Vagina (tissue), 2 donors: ENCODE measurements around the gene ADARB2. TPM values are rescaled to one million over a fixed set of nuclear protein-coding genes. Genes with fewer than 3 reads are reported as not detected.

Experiments
- DNase-seq, 2 donors: peaks; one replicate each; pipeline ENCODE4 v3.0.0-alpha.2; 2017; ENCODE audit errors: extremely low spot score in 2 of 2
- H3K27ac ChIP-seq: fragments of 200-600 bp; sonication (generic); one replicate; pipeline ENCODE4 v1.5.1; 2019
- H3K27me3 ChIP-seq: fragments of 200-600 bp; sonication (generic); one replicate; pipeline ENCODE4 v1.5.1; 2019
- H3K36me3 ChIP-seq, 2 donors: fragments of 200-600 bp; sonication (generic); one replicate each; pipeline ENCODE4 v1.5.1; 2017 to 2019
- H3K4me1 ChIP-seq: fragments of 200-600 bp; sonication (generic); one replicate; pipeline ENCODE4 v1.5.1; 2019
- H3K4me3 ChIP-seq, 2 donors: fragments of 200-600 bp; sonication (generic); 1 replicate in 1 of 2; 2 replicates in 1 of 2; pipeline ENCODE4 v1.5.1; 2016 to 2019
- H3K9me3 ChIP-seq: fragments of 200-600 bp; sonication (generic); one replicate; pipeline ENCODE4 v1.5.1; 2019
- POLR2A ChIP-seq, 2 donors: fragments of 450-650 bp; IDR thresholded peaks; one replicate each; pipeline ENCODE4 v1.6.1; 2017; ENCODE audit warnings: antibody characterized with exemption in 2 of 2, mild to moderate bottlenecking in 2 of 2, moderate library complexity in 2 of 2
- POLR2AphosphoS5 ChIP-seq, 2 donors: sonication (generic); formaldehyde crosslinking; IDR thresholded peaks; one replicate each; pipeline ENCODE4 v1.9.0; 2017; ENCODE audit warnings: antibody characterized with exemption in 2 of 2, mild to moderate bottlenecking in 2 of 2, low read depth in 1 of 2; ENCODE audit not compliant: insufficient read depth in 1 of 2
- intact Hi-C: fragments of 100-400 bp; cut with DNase I; formaldehyde crosslinking; loops from one replicate; pipeline ENCODE4 v1.15.1; 2023
- total RNA-seq: library from RNA; depleted of rRNA; stranded (reverse); fragments of >200 nt; gene quantifications from one replicate; pipeline ENCODE4 v1.2.3, GENCODE V29; 2016
- TF ChIP-seq, protein P1 (sequence below), 3 experiments: fragments of 450-650 bp in 2 of 3; fragments of 200-600 bp in 1 of 3; sonication (generic) in 1 of 3; IDR thresholded peaks; one replicate each; pipeline ENCODE4 v1.5.1; 2017 to 2019; ENCODE audit warnings: antibody characterized with exemption in 3 of 3, mild to moderate bottlenecking in 2 of 3, moderate library complexity in 2 of 3

The ADARB2 gene
- total RNA-seq, 1 donor from 2014 or later: 3.4 TPM

DNA sequence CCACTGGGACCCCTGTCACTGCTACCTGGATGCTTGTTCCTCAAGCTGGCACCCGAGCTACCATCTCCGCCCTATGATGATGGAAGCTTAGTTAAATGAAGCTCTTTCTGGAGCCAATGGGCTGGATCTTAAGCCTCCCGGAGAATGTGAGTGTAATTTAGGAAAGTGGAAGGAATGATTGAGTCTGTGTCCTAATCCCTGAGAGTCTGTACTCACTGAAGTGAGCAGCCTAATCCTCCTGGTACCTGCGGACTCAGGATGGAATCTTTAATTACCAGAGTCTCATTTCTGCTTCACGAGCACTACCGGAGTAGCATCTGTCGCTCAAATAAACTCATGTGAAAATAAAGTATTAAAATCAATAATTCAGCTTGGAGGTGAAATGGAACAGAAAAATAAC lies 425.6 kb downstream of the ADARB2 start:
- no peaks in the 10 kb centered on the region for H3K36me3 ChIP-seq
- no peaks in the 10 kb centered on the region for H3K4me1 ChIP-seq
- no peaks in the 10 kb centered on the region for H3K27me3 ChIP-seq
- intact Hi-C loops: loop anchor here (10.0 kb wide), 1 partner anchor 1483 kb away; no protein-coding TSS in a partner anchor
- no peaks in the 10 kb centered on the region for H3K9me3 ChIP-seq
- TF ChIP-seq POLR2A (IDR thresholded peaks at IDR 0.05) (no peak), POLR2AphosphoS5 (IDR thresholded peaks at IDR 0.05; ENCODE audit: insufficient read depth in 1 of 2, low read depth in 1 of 2) (no peak)
- TF ChIP-seq, protein P1, sequence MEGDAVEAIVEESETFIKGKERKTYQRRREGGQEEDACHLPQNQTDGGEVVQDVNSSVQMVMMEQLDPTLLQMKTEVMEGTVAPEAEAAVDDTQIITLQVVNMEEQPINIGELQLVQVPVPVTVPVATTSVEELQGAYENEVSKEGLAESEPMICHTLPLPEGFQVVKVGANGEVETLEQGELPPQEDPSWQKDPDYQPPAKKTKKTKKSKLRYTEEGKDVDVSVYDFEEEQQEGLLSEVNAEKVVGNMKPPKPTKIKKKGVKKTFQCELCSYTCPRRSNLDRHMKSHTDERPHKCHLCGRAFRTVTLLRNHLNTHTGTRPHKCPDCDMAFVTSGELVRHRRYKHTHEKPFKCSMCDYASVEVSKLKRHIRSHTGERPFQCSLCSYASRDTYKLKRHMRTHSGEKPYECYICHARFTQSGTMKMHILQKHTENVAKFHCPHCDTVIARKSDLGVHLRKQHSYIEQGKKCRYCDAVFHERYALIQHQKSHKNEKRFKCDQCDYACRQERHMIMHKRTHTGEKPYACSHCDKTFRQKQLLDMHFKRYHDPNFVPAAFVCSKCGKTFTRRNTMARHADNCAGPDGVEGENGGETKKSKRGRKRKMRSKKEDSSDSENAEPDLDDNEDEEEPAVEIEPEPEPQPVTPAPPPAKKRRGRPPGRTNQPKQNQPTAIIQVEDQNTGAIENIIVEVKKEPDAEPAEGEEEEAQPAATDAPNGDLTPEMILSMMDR (IDR thresholded peaks at IDR 0.05): no peak
- no peak overlapping the region for H3K27ac ChIP-seq
- H3K4me3 ChIP-seq: no peak overlapping the region
- DNase-seq: no peak

DNA sequence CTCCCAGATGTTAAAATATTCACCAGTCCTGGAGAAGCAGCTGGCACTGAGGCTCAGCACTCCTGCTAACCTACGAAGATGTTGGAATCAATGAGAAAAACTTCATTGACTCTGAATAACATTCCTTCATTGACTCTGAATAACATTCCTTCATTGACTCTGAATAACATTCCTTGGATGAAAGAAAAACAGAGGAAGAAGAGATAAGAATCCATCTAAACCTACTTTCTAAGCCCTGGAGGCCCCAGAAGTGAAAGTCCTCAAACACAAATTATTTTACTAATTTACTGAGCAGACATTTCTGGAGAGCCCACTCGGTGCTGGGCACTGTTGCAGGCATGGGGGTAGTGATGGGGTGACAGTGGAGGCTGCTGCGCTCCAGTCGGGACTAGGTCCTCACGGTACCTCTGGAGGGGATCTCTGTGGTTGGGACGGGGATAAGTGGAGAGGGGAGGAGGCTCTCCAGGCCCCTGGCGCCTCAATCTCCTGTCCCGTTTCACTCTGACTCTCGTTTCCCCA lies 427.0 kb downstream of the ADARB2 start:
- H3K27ac ChIP-seq: no peak overlapping the region
- TF ChIP-seq POLR2A (IDR thresholded peaks at IDR 0.05) (no peak), POLR2AphosphoS5 (IDR thresholded peaks at IDR 0.05; ENCODE audit: insufficient read depth in 1 of 2, low read depth in 1 of 2) (no peak)
- TF ChIP-seq, protein P1 (IDR thresholded peaks at IDR 0.05): no peak
- H3K4me1 ChIP-seq: no peaks in the 10 kb centered on the region
- intact Hi-C loops: loop anchor here (10.0 kb wide), 1 partner anchor 1484 kb away; no protein-coding TSS in a partner anchor
- H3K4me3 ChIP-seq: no peak overlapping the region
- no peaks in the 10 kb centered on the region for H3K9me3 ChIP-seq
- no peak for DNase-seq
- H3K27me3 ChIP-seq: no peaks in the 10 kb centered on the region
- H3K36me3 ChIP-seq: no peaks in the 10 kb centered on the region

DNA sequence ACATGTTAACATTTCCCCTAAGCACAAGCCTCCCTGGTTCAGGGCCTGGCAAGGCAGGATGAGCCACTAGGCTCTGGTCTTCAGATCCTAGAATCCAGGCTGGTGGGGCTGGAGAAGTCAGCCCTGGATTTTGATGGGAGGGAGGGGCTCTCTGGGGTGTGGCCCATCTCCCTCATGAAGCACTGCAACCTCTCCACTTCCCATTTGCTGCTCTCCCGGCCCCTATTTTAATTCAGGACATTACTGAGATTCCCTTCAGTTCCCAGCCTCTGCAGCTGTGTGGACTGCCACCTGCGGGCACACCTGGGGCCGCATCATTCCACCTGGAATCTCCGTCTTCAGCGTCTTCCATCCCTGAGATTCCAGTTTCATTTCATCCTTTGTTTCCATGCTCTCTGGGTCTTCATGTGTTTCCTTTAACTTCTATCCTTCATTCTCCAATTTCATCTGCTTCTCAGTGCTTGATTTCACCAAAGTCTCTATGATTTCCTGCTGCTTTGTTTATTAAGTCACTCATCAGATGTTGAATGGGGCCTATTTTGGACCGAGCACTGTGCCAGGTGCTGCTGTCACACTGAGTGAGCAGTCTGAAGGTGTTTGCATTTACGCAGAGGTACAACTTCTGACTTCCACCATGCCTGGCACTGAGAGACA lies 427.6 kb downstream of the ADARB2 start:
- intact Hi-C loops: loop anchor here (10.0 kb wide), 1 partner anchor 1485 kb away; no protein-coding TSS in a partner anchor
- Histone ChIP-seq H3K9me3 (no peaks in the 10 kb centered on the region), H3K27me3 (no peaks in the 10 kb centered on the region), H3K4me3 (no peak overlapping the region), H3K27ac (no peak overlapping the region), H3K4me1 (no peaks in the 10 kb centered on the region), H3K36me3 (no peaks in the 10 kb centered on the region)
- DNase-seq: no peak
- TF ChIP-seq, protein P1 (IDR thresholded peaks at IDR 0.05): no peak
- TF ChIP-seq POLR2AphosphoS5 (IDR thresholded peaks at IDR 0.05; ENCODE audit: insufficient read depth in 1 of 2, low read depth in 1 of 2): no peak
- TF ChIP-seq POLR2A (IDR thresholded peaks at IDR 0.05): no peak

DNA sequence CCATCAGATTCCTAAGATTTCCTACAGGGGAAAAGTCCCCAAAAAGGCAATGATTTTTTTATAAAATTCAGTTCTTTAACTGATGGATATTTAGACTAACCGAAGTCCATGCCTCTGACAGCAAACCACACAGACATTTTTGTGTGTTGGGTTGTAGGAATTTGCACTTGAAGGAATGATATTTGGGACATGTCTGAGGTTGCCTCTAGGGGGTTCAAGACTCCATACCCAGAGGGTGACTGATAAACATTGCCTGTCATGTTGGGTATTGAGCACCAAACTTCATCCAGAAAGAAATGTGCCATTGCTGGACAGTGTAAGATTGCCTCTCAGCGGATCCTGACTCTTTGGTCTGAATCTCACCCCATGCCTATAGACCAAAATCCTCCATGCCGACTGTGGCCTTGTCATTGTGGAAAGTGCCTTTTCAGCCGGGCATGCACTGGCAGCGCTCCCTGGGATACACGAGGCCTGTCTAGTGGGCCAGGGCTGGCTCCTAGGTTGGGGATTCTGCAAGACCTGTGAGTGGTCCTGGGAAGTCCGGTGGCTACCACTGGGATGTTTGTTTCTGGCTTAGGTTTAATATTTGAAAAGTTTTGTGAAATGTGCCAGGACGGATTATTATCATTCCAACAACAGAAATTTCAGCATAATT lies 428.2 kb downstream of the ADARB2 start:
- no peak overlapping the region for H3K4me3 ChIP-seq
- no peaks in the 10 kb centered on the region for H3K4me1 ChIP-seq
- no peak for DNase-seq
- no peaks in the 10 kb centered on the region for H3K9me3 ChIP-seq
- no peak for TF ChIP-seq POLR2AphosphoS5 (IDR thresholded peaks at IDR 0.05; ENCODE audit: insufficient read depth in 1 of 2, low read depth in 1 of 2)
- TF ChIP-seq, protein P1 (IDR thresholded peaks at IDR 0.05): no peak
- H3K27ac ChIP-seq: no peak overlapping the region
- H3K36me3 ChIP-seq: no peaks in the 10 kb centered on the region
- H3K27me3 ChIP-seq: no peaks in the 10 kb centered on the region
- intact Hi-C loops: no loop called here
